PC-3 (cell line): ENCODE results near the gene PRR27.

Experiments
- CTCF ChIP-seq: fragments of 300-600 bp; sonication (generic); conservative IDR thresholded peaks from 2 replicates; pipeline ENCODE4 v1.5.1; 2017; ENCODE audit warnings: antibody characterized with exemption, low read depth, mild to moderate bottlenecking, low read length
- EZH2 ChIP-seq: fragments of 300-600 bp; sonication (generic); IDR thresholded peaks from one replicate; pipeline ENCODE4 v1.6.1; 2017; ENCODE audit warnings: antibody characterized with exemption, mild to moderate bottlenecking, low read length; ENCODE audit not compliant: unreplicated experiment
- EZH2phosphoT487 ChIP-seq: fragments of 300-600 bp; sonication (generic); IDR thresholded peaks from 2 replicates; pipeline ENCODE4 v1.6.1; 2018; ENCODE audit warnings: mild to moderate bottlenecking, antibody characterized with exemption, low read length, borderline replicate concordance

- TF ChIP-seq CTCF (no peak), EZH2phosphoT487 (no peak), EZH2 (no peak)
Observed at GRCh38 chr4:70182517-70183167, 28.6 kb downstream of the PRR27 start.
